Skeletal muscle satellite cell (primary cell): Measurements from ENCODE around the gene SLC37A2.

Experiments
- H3K27me3 ChIP-seq: 2 replicates; pipeline ENCODE4 v1.7.0; 2013; ENCODE audit warnings: low read length; ENCODE audit not compliant: control insufficient read depth, insufficient read depth
- H3K36me3 ChIP-seq: 2 replicates; pipeline ENCODE4 v1.7.0; 2013; ENCODE audit warnings: mild to moderate bottlenecking, control low read depth, low read length; ENCODE audit not compliant: insufficient read depth
- H3K4me1 ChIP-seq: 2 replicates; pipeline ENCODE4 v1.7.0; 2013; ENCODE audit warnings: low read length; ENCODE audit not compliant: control insufficient read depth, insufficient read depth
- H3K4me2 ChIP-seq: 2 replicates; pipeline ENCODE4 v1.7.0; 2013; ENCODE audit warnings: mild to moderate bottlenecking, low read length
- H3K4me3 ChIP-seq: 2 replicates; pipeline ENCODE4 v1.7.0; 2013; ENCODE audit warnings: low read length
- H3K9ac ChIP-seq: 2 replicates; pipeline ENCODE4 v1.7.0; 2013; ENCODE audit warnings: mild to moderate bottlenecking, low read depth, low read length, moderate library complexity
- H3K9me3 ChIP-seq: replicated peaks from 2 replicates; pipeline ENCODE4 v1.7.0; 2013; ENCODE audit warnings: mild to moderate bottlenecking, control low read depth, low read length

Gene SLC37A2

GRCh38 chr11:125071846-125072217, 8.7 kb downstream of the SLC37A2 start:
- H3K9me3 ChIP-seq = no peaks in the 10 kb centered on the region
- H3K4me1 ChIP-seq = peaks cover 24% of the 10 kb centered on the region
- no peak overlapping the region for H3K4me3 ChIP-seq
- no peak overlapping the region for H3K9ac ChIP-seq
- no peaks in the 10 kb centered on the region for H3K27me3 ChIP-seq
- H3K36me3 ChIP-seq = no peaks in the 10 kb centered on the region
- H3K4me2 ChIP-seq = no peak overlapping the region

- no peaks in the 10 kb centered on the region for H3K27me3 ChIP-seq
- H3K9ac ChIP-seq = no peak overlapping the region
- H3K9me3 ChIP-seq = no peaks in the 10 kb centered on the region
- no peaks in the 10 kb centered on the region for H3K36me3 ChIP-seq
- H3K4me2 ChIP-seq = no peak overlapping the region
- H3K4me3 ChIP-seq = no peak overlapping the region
- peaks cover 24% of the 10 kb centered on the region for H3K4me1 ChIP-seq
These were observed 9.3 kb downstream of the SLC37A2 start for GRCh38 chr11:125072218-125072960.

GRCh38 chr11:125072961-125073590, 10.0 kb downstream of the SLC37A2 start:
- H3K4me3 ChIP-seq = no peak overlapping the region
- H3K4me1 ChIP-seq = peaks cover 24% of the 10 kb centered on the region
- H3K9ac ChIP-seq = no peak overlapping the region
- H3K36me3 ChIP-seq = no peaks in the 10 kb centered on the region
- no peaks in the 10 kb centered on the region for H3K9me3 ChIP-seq
- no peak overlapping the region for H3K4me2 ChIP-seq
- H3K27me3 ChIP-seq = no peaks in the 10 kb centered on the region

GRCh38 chr11:125073616-125074483, 10.7 kb downstream of the SLC37A2 start:
- Histone ChIP-seq H3K9ac (no peak overlapping the region), H3K9me3 (no peaks in the 10 kb centered on the region), H3K27me3 (no peaks in the 10 kb centered on the region), H3K4me1 (peaks cover 24% of the 10 kb centered on the region), H3K4me2 (no peak overlapping the region), H3K36me3 (no peaks in the 10 kb centered on the region), H3K4me3 (no peak overlapping the region)

- H3K4me1 ChIP-seq = peaks cover 20% of the 10 kb centered on the region
- H3K27me3 ChIP-seq = no peaks in the 10 kb centered on the region
- no peaks in the 10 kb centered on the region for H3K9me3 ChIP-seq
These were observed 11.6 kb downstream of the SLC37A2 start for GRCh38 chr11:125074511-125075241.

GRCh38 chr11:125075242-125075625, 12.1 kb downstream of the SLC37A2 start:
- H3K4me3 ChIP-seq = no peak overlapping the region
- no peak overlapping the region for H3K4me2 ChIP-seq
- H3K9me3 ChIP-seq = no peaks in the 10 kb centered on the region
- no peaks in the 10 kb centered on the region for H3K27me3 ChIP-seq
- no peak overlapping the region for H3K9ac ChIP-seq
- H3K4me1 ChIP-seq = peaks cover 14% of the 10 kb centered on the region
- no peaks in the 10 kb centered on the region for H3K36me3 ChIP-seq

More at GRCh38 chr11:125074511-125075241, 11.6 kb downstream of the SLC37A2 start:
- no peak overlapping the region for H3K4me3 ChIP-seq
- no peak overlapping the region for H3K9ac ChIP-seq
- no peak overlapping the region for H3K4me2 ChIP-seq
- no peaks in the 10 kb centered on the region for H3K36me3 ChIP-seq

GRCh38 chr11:125075900-125076317, 12.8 kb downstream of the SLC37A2 start:
- no peak overlapping the region for H3K4me3 ChIP-seq
- H3K9ac ChIP-seq = no peak overlapping the region
- no peaks in the 10 kb centered on the region for H3K27me3 ChIP-seq
- H3K36me3 ChIP-seq = no peaks in the 10 kb centered on the region
- H3K4me1 ChIP-seq = peaks cover 7% of the 10 kb centered on the region
- no peak overlapping the region for H3K4me2 ChIP-seq
- H3K9me3 ChIP-seq = no peaks in the 10 kb centered on the region

- no peaks in the 10 kb centered on the region for H3K27me3 ChIP-seq
- H3K9me3 ChIP-seq = no peaks in the 10 kb centered on the region
- peaks cover 2% of the 10 kb centered on the region for H3K4me1 ChIP-seq
- H3K9ac ChIP-seq = no peak overlapping the region
- no peaks in the 10 kb centered on the region for H3K36me3 ChIP-seq
- H3K4me2 ChIP-seq = no peak overlapping the region
- H3K4me3 ChIP-seq = no peak overlapping the region
These were observed 13.4 kb downstream of the SLC37A2 start for GRCh38 chr11:125076378-125076945.

GRCh38 chr11:125078016-125078415, 14.9 kb downstream of the SLC37A2 start:
- H3K27me3 ChIP-seq = no peaks in the 10 kb centered on the region
- H3K4me2 ChIP-seq = no peak overlapping the region
- H3K36me3 ChIP-seq = no peaks in the 10 kb centered on the region
- H3K9ac ChIP-seq = no peak overlapping the region
- no peak overlapping the region for H3K4me3 ChIP-seq
- no peaks in the 10 kb centered on the region for H3K9me3 ChIP-seq
- H3K4me1 ChIP-seq = peaks cover 9% of the 10 kb centered on the region

- H3K4me2 ChIP-seq = no peak overlapping the region
- peaks cover 15% of the 10 kb centered on the region for H3K4me1 ChIP-seq
- no peaks in the 10 kb centered on the region for H3K9me3 ChIP-seq
- no peaks in the 10 kb centered on the region for H3K27me3 ChIP-seq
- H3K36me3 ChIP-seq = no peaks in the 10 kb centered on the region
- no peak overlapping the region for H3K4me3 ChIP-seq
- H3K9ac ChIP-seq = no peak overlapping the region
These were observed 15.5 kb downstream of the SLC37A2 start for GRCh38 chr11:125078516-125079140.
